HG03045 (cell line): ENCODE data around the gene PLEKHG3.
"Not testable (repeated sequence)": the region's sequence is repeated elsewhere in the genome, so short reads cannot be mapped to it uniquely, and the experiment has no call there.

Experiments used
- ATAC-seq: cut with Tn5 transposase; IDR thresholded peaks from one replicate; pipeline ENCODE4 v1.9.1; 2021; ENCODE audit warnings: mild to moderate bottlenecking, moderate library complexity; ENCODE audit not compliant: unreplicated experiment

PLEKHG3 gene

DNA sequence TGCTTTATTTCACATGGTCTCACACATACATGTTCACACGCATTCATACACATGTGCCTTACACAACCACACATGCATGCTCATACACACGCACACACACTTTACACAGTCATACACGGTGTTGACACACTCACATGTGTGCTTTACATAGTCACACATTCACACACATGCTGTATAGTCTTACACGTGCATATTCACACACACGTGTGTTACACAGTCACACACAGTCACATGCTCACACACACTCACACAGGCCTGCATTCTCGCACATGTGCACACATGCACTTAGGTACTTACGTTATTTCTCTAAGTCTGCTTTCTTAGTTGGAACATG is 18.0 kb upstream of the PLEKHG3 start:
- ATAC-seq: no peak

- ATAC-seq: no peak
These were observed 16.2 kb upstream of the PLEKHG3 start for GRCh38 chr14:64688031-64688430.

GRCh38 chr14:64688811-64689281 is 15.4 kb upstream of the PLEKHG3 start:
- ATAC-seq: no peak

GRCh38 chr14:64689289-64689688 is 14.9 kb upstream of the PLEKHG3 start:
- ATAC-seq: no peak

DNA sequence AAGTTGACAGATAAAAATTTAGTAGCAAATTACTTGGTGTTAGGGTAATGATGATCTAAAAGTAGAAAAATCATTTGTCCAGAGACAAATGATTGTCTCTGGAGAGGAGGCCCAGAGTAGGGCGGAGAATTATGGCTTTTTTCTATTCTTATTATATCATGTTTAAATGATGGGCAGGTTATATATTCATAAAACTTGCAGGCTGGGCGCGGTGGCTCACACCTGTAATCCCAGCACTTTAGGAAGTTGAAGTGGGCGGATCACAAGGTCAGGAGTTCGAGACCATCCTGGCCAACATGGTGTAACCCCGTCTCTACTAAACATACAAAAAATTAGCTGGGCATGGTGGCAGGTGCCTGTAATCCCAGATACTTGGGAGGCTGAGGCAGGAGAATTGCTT is 13.6 kb upstream of the PLEKHG3 start:
- not testable (repeated sequence) for ATAC-seq

- no peak for ATAC-seq
These were observed 12.8 kb upstream of the PLEKHG3 start for GRCh38 chr14:64691376-64691775.

GRCh38 chr14:64692189-64692985 is 11.8 kb upstream of the PLEKHG3 start:
- ATAC-seq: no peak

DNA sequence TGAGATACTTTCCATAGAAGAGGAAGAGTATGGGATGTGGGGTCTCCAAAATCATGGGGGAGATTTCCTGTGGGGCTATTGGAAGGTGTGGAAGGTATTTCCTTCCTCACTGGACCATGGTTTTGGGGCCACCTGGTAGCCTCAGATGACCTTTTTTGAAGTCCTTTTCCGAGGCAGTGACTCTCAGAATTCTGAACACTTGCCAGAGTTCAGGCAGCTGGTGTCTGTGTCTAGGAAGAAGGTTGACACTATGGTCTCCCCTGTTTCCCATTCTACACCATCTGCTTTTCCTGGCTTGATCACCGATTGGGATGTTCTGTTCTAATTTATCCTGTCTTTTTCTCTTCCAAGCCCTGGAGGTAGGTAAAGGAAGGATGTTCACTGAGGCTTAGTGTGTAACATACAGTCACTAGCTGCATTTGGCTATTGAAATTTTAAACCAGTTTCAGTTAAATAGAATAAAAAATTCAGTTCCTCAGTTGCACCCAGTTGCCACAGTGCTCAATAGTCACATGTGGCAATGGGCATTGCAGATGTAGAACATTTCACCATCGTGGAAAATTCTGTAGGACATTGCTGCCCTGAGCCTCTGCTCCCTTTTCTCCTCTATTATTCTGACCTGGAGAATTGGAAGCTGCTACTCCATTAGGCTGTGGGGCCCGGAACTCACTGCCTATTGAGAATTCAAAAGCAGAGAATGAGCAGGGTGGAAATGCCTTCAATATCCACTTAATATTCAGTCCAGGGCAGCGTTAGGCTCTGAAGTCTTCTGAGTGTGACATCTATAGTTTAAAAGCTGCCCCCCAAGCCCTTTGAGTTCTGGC is 11.0 kb upstream of the PLEKHG3 start:
- ATAC-seq: no peak

GRCh38 chr14:64693810-64694165 is 10.4 kb upstream of the PLEKHG3 start:
- no peak for ATAC-seq

- ATAC-seq: no peak
These were observed 9.2 kb upstream of the PLEKHG3 start for GRCh38 chr14:64695071-64695470.

DNA sequence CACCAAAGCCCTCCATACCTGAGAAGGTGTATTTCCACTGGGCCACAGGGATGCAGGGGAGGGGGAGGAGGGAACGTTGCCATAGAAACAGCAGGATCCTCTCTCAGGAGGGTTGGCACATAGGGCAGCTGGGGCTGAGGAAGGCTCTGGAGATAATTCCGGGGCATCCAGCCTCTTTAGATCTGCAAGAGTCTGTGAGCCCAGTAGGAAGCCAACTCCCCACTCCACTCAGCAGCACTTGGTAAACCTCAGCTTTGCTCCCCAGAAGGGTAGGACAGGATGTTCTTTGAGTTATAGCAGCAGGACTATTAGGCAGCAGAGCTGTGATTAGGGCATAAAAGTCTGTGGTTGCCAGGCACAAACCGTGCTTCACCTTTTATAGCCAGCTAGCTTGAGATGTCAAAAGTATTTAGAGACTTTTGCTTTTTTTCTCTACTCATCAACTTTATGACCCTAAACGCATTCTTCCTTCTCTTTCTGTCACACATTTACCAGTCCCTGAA is 7.8 kb upstream of the PLEKHG3 start:
- no peak for ATAC-seq

GRCh38 chr14:64698903-64699302 is 5.3 kb upstream of the PLEKHG3 start:
- ATAC-seq: no peak

- ATAC-seq: no peak
These were observed 3.9 kb upstream of the PLEKHG3 start for GRCh38 chr14:64700290-64700689.

DNA sequence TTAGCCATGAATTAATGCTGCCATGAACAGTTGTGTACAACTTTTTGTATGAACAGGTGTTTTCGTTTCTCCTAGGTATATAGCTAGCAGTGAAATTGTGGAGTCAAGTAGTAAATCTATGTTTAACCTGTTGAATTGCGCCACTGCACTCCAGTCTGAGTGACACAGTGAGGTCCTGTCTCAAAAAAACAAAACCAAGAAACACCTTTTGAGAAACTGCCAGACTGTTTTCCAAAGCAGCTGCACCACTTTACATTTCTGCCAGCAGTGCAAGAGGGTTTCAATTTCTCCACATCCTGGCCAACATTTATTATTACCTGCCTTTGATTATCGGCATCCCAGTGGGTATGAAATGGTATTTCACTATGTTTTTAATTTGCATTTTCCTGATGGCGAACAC is 3.3 kb upstream of the PLEKHG3 start:
- no peak for ATAC-seq

- no peak for ATAC-seq
These were observed 2.6 kb upstream of the PLEKHG3 start for GRCh38 chr14:64701660-64702059.

DNA sequence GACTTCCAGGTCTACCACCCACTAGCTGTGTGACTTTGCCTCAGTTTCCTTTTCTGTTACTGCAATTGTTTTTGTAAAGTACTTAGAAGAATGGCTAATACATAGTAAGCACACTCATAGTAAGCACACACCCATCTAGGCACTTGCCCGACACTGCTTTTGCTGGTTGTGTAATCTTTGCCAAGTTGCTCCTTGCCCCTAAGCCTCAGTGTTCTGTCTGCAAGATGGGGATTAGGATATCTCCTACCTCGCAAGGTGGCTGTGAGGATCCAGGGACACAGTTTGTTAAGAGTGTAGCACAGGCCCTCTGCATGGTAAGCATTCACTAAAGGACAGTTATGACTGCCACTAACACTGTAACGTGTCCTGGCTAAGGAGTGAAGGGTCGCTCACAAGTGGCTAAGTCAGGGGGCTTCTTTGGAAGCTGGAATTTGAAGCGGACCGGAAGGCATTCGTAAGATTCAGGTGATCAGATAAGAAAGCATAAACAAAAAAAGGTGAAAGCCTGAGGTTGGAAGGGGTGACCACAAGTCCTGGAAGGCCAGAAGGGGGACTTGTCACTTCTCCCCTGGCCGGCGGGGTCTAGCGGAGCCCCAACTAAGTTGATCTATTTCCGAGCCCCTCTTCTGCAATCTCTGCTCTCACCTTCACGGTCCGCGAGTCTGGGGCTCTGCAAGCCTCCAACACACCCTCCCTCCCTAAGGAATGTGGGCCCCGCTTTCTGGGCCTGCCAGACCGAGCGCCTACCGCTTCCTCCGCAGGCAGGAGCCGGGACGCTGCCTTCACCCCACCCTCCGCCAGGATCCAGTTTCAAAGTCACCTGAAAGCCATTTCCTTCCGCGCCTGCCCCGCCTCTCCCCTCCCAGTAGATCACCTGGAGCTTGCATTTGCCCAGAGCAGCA is 1.5 kb upstream of the PLEKHG3 start:
- no peak for ATAC-seq

DNA sequence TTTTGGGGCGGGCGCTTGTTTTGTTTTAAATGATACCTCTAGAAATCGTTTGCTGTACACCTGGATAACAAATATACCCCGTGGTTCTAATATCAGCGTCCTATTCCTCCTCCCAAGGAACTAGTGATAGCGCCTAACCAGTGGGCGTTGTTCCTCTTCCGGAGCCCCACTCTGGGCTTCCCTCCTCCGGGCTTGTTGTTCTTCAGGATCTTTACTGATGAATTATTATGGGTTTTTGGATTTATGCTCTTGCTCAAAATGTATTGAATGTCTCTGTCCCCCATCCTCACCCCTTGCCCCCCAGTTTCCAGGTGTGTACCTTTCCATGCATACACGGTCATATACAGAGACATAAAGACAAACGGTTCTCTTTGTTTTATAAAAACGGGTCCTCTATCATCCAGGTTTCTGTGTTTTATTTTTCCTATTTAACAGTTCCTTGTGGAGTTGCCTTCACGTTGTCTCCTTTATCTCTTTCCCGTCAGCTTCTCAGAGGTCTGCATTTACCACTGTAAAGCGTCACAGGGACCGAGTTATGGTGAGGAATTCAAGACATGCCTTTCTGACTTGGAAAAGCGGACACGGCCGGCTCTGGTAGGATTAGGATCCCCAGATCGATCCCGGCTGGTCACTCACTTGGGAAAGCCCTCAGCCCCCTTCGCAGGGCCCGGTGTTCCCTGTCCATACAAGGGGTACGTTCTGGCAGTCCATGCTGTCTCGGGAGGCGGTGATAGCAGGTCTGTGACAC is 655 bp upstream of the PLEKHG3 start:
- no peak for ATAC-seq

- ATAC-seq: no peak
These were observed 638 bp downstream of the PLEKHG3 start for GRCh38 chr14:64704743-64705380.

DNA sequence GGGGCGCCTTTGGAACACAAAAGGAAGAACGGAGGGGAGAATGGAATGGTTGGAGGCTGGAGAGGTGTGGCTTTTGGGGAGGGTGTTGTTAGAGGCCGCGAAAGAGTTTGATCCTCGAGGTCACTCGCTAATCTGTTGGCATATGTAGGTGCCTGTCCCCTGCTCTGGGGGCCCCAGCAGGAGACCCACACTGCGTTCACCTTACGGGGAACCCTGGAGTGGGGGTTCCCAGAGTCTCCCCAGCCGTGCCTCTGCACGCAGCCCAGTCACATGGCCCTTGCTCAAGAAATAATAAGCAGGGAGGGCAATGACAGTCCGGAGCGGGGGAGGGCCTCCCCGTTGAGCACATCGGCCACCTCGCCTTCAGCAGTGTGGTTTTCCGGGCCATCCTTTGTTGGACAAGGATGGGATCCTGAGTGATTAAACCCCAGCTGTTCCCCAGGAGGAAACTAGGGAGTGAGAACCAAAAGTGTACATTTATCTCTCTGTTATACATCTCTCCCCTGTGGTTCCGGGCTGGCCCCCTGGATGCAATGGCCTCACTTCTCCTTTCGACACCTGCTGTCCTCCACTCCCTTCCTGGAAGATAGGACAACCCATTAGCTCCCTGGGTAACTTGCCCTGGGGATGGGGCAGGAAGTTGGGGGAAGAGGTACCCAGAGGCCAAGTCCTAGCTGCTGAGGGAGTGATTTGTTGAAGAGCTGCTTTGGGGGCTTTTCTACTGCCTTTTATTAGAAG is 1.3 kb downstream of the PLEKHG3 start:
- ATAC-seq: no peak
